Measurements from ENCODE around the gene ACOT7. TPM values are rescaled to one million over a fixed set of nuclear protein-coding genes. Genes with fewer than 3 reads are reported as not detected.
A peak's percentile ranks its signal among the peaks of the same experiment; 100 is the strongest.
"Not testable (repeated sequence)": the region's sequence is repeated elsewhere in the genome, so short reads cannot be mapped to it uniquely, and the experiment has no call there.

ACOT7 gene
- polyA plus RNA-seq, 6 donors from 2014 or later, result 1.8 to 3.7 (median 2.9) TPM

DNA sequence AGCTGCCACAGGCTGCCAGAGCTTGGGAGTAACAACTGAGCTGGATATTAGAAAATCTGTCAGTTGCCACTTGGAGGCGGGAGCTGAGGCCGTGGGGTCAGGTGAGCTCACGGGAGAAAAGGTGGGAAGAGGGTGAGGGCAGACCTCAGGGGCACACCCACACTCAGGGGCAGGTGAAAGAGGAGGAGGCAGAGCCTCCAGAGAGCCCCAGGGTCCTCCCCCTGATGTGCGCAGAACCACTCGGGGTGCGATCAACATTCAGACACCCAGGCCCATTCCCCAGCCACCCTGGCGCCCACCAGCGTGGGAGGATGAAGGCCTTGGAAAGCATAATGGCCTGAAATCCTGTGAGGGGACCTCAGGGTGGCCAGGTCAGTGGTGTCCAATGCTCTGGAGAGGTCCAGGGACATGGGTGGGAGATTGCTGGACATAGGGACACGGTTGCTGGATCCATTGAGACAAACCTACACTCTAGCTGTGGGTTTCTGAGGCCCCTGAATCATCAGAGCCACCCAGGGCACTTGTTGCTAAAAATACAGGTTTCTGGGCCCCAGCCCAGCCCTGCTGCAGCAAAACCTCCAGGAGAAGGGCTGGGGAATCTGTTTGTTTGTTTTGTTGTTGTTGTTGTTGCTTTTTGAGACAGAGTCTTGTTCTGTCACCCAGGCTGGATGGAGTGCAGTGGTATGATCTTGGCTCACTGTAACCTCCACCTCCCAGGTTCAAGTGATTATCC, 83.3 kb downstream of the ACOT7 start:
- Mint-ChIP-seq H3K4me3 (no peak overlapping the region), H3K4me1 (peaks cover 0 to 4% (median 0%) of the 10 kb centered on the region in 3 donors), H3K9me3 (peaks cover 0 to 11% (median 0%) of the 10 kb centered on the region in 7 donors), H3K27ac (no peak overlapping the region), H3K27me3 (no peaks in the 10 kb centered on the region), H3K36me3 (peaks cover 0 to 8% of the 10 kb centered on the region in 2 donors)
- DNase-seq, result no peak
- ATAC-seq (ENCODE audit: low read depth in 2 of 2), result no peak

DNA sequence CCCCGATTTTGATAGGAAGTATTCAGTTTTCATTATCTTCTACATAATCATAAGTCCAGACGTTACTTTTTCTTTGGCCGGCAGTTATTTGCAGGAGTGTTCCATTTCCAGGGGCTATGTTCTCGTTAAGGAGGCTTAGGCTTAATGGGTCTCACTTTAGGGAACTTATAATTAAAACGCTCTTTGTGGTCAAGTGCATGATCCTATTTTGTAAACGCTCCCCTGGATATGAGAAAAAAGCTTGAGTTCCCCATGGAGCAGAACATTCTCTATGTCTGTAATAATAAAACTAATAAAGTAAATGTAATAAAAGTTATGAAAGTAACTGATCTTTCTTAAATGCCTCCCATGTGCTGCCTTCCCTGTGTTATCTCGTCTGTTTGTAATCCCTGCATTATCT, 84.0 kb downstream of the ACOT7 start:
- ATAC-seq (ENCODE audit: low read depth in 2 of 2) (no peak), DNase-seq (no peak)
- Mint-ChIP-seq H3K4me1 (peaks cover 0 to 4% (median 0%) of the 10 kb centered on the region in 3 donors), H3K27me3 (no peaks in the 10 kb centered on the region), H3K36me3 (peaks cover 0 to 8% of the 10 kb centered on the region in 2 donors), H3K4me3 (no peak overlapping the region), H3K9me3 (peaks cover 0 to 11% (median 0%) of the 10 kb centered on the region in 7 donors), H3K27ac (no peak overlapping the region)

DNA sequence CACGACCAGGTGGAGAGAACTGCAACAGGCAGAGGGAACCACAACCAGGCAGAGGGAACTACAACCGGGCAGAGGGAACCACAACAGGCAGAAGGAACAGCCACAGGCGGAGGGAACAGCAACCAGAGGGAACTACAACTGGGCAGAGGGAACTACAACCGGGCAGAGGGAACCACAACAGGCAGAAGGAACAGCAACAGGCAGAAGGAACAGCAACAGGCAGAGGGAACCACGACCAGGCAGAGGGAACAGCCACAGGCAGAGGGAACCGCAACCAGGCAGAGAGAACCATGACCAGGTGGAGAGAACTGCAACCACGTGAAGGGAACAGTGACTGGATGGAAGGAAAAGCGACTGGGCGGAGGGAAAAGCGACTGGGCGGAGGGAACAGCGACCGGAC, 85.1 kb downstream of the ACOT7 start:
- no peak for DNase-seq
- no peak for ATAC-seq (ENCODE audit: low read depth in 2 of 2)
- peaks cover 0 to 11% (median 0%) of the 10 kb centered on the region in 7 donors for H3K9me3 Mint-ChIP-seq
- peak overlapping the region in 1 of 8 donors; percentile 54 for H3K4me3 Mint-ChIP-seq
- no peak overlapping the region for H3K27ac Mint-ChIP-seq
- H3K4me1 Mint-ChIP-seq, result peaks cover 0 to 4% (median 0%) of the 10 kb centered on the region in 3 donors
- H3K36me3 Mint-ChIP-seq, result peaks cover 0 to 8% of the 10 kb centered on the region in 2 donors
- H3K27me3 Mint-ChIP-seq, result no peaks in the 10 kb centered on the region

DNA sequence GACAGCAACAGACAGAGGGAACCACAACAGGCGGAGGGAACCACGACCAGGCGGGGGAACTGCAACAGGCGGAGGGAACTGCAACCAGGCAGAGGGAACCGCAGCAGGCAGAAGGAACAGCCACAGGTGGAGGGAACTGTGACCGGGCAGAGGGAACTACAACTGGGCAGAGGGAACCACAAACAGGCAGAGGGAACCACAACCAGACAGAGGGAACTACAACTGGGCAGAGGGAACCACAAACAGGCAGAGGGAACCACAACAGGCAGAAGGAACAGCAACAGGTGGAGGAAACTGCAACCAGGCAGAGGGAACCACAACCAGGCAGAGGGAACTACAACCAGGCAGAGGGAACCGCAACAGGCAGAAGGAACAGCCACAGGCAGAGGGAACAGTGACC, 85.9 kb downstream of the ACOT7 start:
- ATAC-seq (ENCODE audit: low read depth in 2 of 2); H3K4me1 Mint-ChIP-seq; H3K36me3 Mint-ChIP-seq; H3K27ac Mint-ChIP-seq; H3K4me3 Mint-ChIP-seq; DNase-seq; H3K27me3 Mint-ChIP-seq: not testable (repeated sequence)
- H3K9me3 Mint-ChIP-seq, result peaks cover 0 to 11% (median 0%) of the 10 kb centered on the region in 7 donors

DNA sequence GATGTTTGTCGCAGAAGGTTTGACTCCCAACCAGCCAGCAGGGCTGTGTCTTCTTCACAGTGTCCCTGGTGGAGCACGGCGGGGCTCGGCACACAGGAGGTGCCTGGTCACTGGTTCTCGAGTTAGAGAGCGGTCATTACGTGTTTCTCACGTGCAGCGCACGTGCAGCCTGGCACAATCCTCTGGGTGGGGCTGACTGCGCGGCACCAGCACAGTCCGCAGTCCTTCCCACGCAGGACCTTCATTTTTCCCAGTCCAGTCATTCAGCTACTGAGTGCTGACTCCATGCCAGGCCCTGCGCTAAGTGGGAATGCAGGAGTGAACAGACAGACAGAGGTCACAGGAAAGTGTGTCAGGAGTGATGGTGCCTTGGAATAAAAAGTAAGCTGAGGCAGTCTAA, 86.5 kb downstream of the ACOT7 start:
- H3K9me3 Mint-ChIP-seq, result peaks cover 0 to 11% (median 0%) of the 10 kb centered on the region in 7 donors
- DNase-seq, result no peak
- no peak for ATAC-seq (ENCODE audit: low read depth in 2 of 2)
- peaks cover 0 to 8% of the 10 kb centered on the region in 2 donors for H3K36me3 Mint-ChIP-seq
- peaks cover 0 to 4% (median 0%) of the 10 kb centered on the region in 3 donors for H3K4me1 Mint-ChIP-seq
- H3K27me3 Mint-ChIP-seq, result no peaks in the 10 kb centered on the region
- H3K27ac Mint-ChIP-seq, result peak overlapping the region in 1 of 6 donors; percentile 38
- H3K4me3 Mint-ChIP-seq, result no peak overlapping the region

DNA sequence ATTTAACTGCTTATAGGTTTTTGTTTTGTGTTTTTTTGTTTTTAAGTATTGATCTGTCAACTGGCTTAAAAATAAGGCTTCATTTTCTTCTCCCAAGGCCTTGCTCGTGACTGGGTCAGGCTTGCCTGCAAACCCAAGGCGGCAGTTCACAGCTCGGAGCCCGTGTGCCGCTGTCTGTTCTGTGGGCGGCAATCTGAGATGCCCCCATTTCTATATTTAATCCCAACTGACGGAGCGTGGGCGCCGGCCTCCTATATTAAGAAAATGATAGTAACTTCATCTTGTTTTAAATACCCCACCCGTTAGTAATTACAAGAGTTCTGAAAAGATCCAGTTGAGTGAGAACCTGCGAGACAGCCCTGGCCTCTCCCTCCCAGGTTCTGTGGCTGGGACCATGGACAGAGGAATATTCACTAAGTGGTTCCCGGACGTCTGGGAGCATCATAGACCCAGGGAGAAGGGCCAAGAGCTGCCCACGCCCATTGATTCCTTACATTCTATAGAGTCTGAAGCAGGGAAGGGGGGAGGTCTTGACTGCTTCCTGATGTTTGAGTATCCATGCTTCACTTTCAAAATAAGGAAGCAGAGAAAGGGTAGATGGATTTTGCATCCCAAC, 90.1 kb downstream of the ACOT7 start:
- no peak for DNase-seq
- Mint-ChIP-seq H3K4me3 (peak overlapping the region in 1 of 8 donors; percentile 8), H3K9me3 (peaks cover 0 to 11% (median 0%) of the 10 kb centered on the region in 7 donors), H3K27me3 (no peaks in the 10 kb centered on the region), H3K27ac (no peak overlapping the region), H3K36me3 (peaks cover 0 to 8% of the 10 kb centered on the region in 2 donors), H3K4me1 (peaks cover 0 to 4% (median 0%) of the 10 kb centered on the region in 3 donors)
- no peak for ATAC-seq (ENCODE audit: low read depth in 2 of 2)

DNA sequence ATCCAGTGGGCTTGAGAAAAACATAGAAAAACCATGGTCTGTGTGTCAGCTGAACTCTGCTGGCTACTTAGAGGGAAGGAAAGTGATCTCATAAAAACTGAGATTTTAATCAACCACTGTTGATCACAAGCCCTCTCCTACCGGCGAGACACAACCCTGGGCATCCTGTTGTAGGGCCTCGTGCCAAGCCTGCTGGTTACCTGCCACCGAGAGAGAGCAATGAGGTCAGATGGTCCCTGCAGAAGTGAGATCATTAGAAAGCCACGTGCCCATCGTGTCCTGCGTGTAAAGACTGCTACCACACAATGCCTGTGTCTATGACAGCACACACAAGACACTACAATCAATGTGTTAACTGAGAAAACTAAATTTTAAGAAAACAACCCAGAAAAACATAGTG, 91.0 kb downstream of the ACOT7 start:
- no peaks in the 10 kb centered on the region for H3K27me3 Mint-ChIP-seq

DNA sequence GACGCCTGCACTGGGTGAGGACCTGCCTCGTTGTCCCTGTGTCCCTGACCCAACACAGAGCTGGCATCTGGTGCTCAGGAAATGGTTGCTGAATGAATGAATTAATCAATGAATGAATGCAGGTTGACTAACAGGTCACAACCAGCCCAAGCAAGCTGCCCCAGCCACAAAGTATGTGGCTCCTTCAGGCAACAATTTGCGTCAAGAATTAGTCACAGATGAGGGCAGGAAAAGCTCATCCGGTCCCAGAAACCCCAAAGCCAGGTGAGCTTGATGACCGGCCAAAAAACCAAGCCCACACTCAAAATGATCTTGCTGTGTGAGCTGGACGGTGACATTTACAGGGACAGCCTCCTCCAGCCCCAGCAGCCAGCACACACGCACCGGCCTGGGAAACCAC, 92.0 kb downstream of the ACOT7 start:
- DNase-seq, result no peak
- H3K4me1 Mint-ChIP-seq, result no peaks in the 10 kb centered on the region
- no peak overlapping the region for H3K27ac Mint-ChIP-seq
- H3K27me3 Mint-ChIP-seq, result no peaks in the 10 kb centered on the region
- H3K36me3 Mint-ChIP-seq, result no peaks in the 10 kb centered on the region
- no peak overlapping the region for H3K4me3 Mint-ChIP-seq
- ATAC-seq (ENCODE audit: low read depth in 2 of 2), result no peak
- H3K9me3 Mint-ChIP-seq, result no peaks in the 10 kb centered on the region

More for the DNA sequence above, 91.0 kb downstream of the ACOT7 start:
- no peak for ATAC-seq (ENCODE audit: low read depth in 2 of 2)
- no peak for DNase-seq
- Mint-ChIP-seq H3K27ac (no peak overlapping the region), H3K9me3 (peaks cover 0 to 5% (median 0%) of the 10 kb centered on the region in 7 donors), H3K4me1 (peaks cover 0 to 4% (median 0%) of the 10 kb centered on the region in 3 donors), H3K4me3 (no peak overlapping the region), H3K36me3 (peaks cover 0 to 5% of the 10 kb centered on the region in 2 donors)

DNA sequence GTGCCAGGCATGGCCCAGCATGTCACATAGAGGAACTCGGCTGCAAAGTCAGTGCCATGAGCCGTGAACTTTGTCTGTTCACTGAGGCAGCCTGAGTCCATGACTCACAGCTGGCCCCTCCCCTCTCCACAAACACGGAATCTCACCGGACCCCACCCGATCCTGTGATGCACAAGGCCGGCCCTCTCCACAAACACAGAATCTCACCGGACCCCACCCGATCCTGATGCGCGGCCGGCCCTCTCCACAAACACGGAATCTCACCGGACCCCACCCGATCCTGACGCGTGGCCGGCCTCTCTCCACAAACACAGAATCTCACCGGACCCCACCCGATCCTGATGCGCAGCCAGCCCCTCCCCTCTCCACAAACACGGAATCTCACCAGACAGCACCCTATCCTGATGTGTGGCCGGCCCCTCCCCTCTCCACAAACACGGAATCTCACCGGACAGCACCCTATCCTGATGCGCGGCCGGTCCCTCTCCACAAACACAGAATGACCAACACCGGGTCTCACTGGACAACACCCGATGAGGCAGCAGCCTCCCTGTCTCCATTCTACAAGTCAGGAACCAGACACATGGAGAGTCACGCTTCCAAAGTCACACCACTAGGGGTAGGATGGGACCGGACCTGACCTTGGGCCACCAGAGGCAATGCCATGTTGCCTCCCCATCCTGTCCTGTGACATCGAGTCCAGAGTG, 93.1 kb downstream of the ACOT7 start:
- no peak for DNase-seq
- ATAC-seq (ENCODE audit: low read depth in 2 of 2), result no peak
- Mint-ChIP-seq H3K36me3 (no peaks in the 10 kb centered on the region), H3K27ac (no peak overlapping the region), H3K4me3 (no peak overlapping the region), H3K4me1 (no peaks in the 10 kb centered on the region), H3K9me3 (no peaks in the 10 kb centered on the region), H3K27me3 (no peaks in the 10 kb centered on the region)

DNA sequence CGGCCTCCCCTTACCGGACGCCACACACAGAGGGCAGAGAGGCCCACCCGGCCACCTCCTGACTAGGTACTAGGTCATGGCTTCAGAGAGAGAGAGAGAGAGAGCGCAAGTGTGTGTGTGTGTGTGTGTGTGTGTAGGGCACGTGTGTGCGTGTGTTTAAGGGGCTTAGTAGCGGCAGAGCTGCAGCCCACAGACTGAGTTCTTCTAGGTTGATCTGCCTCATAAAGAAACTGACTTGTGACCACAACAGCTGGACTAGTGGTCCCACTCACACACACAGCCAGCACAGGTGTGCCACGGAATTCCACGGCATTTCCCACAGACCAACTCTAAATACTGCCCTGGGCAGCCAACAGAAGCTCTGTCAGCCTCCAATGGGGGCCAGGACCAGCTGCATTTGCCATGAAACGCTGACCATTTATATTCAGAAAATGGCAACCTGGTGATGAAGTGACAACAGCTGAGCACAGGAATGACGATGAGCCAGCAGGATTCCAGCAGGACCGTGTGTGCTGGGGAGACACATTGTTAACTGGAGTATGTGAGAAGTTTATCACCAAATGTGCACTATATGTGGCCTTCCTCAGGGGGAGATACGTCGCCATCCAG, 93.9 kb downstream of the ACOT7 start:
- Mint-ChIP-seq H3K27ac (no peak overlapping the region), H3K4me1 (no peaks in the 10 kb centered on the region), H3K36me3 (no peaks in the 10 kb centered on the region), H3K4me3 (no peak overlapping the region), H3K9me3 (no peaks in the 10 kb centered on the region), H3K27me3 (no peaks in the 10 kb centered on the region)
- DNase-seq (no peak), ATAC-seq (ENCODE audit: low read depth in 2 of 2) (no peak)

DNA sequence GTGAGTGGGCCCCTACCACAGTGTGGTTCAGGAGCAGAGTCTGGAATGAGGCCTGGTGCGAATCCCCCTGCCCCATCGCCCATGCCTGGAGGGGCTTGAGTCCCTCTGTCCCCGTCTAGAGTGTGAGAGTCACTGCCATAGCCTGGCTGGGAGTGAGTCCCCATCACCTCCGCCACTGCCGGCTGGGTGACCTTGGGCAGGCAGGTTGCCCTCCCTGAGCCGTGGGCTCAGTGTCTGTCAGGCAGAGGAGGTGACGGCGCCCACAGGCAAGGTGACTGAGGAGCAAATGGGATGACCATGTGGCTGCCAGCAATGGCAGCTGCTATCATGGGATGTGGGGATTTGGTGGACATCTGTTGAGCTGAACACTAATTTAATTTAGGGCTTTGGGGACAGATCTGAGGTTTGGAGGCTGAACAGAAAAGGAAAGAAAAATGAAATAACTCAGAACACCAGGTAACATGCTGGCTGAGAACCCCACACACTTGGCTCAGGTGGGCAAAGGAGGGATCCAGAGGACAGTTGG, 94.6 kb downstream of the ACOT7 start:
- Mint-ChIP-seq H3K27me3 (no peaks in the 10 kb centered on the region), H3K4me1 (no peaks in the 10 kb centered on the region), H3K36me3 (no peaks in the 10 kb centered on the region), H3K27ac (peak overlapping the region in 1 of 6 donors; percentile 8), H3K9me3 (no peaks in the 10 kb centered on the region), H3K4me3 (no peak overlapping the region)
- no peak for ATAC-seq (ENCODE audit: low read depth in 2 of 2)
- DNase-seq, result no peak

DNA sequence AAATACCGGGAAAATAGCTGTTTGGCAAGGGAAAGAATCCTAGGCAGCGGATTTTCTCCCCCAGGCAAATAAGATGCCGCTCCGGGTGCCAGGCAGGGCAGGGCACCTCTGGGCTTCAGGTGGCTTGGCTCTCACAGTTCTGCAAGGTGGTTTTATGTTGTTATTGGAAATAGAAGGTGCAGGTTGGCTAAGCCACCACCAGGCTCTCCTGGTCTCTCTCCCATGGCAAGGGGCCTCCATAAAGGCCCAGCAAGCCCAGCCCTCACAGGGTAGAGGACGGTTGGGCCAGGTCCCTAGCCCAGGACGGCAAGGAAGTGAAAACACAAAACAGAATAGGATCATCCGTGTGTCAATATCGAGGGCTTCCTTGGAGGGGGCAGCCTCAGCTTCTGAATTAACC, 95.0 kb downstream of the ACOT7 start:
- Mint-ChIP-seq H3K36me3 (no peaks in the 10 kb centered on the region), H3K27me3 (no peaks in the 10 kb centered on the region), H3K27ac (no peak overlapping the region), H3K4me3 (peak overlapping the region in 1 of 8 donors; percentile 47), H3K4me1 (no peaks in the 10 kb centered on the region), H3K9me3 (no peaks in the 10 kb centered on the region)
- ATAC-seq (ENCODE audit: low read depth in 2 of 2), result no peak
- no peak for DNase-seq

DNA sequence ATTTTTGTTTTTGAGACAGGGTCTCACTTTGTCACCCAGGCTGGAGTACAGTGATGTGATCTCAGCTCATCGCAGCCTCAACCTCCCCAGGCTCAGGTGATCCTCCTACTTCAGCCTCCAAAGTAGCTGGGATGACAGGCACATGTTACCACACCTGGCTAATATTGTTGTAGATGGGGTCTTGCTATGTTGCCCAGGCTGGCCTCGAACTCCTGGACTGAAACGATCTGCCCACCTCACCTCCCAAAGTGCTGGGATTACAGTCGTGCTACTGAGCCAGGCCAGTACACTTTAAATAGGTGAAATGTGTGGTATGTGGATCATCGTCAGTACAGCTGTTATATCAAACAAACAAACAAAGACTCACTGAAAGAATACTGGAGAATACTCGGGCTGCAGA, 97.7 kb downstream of the ACOT7 start:
- no peaks in the 10 kb centered on the region for H3K27me3 Mint-ChIP-seq
- no peak for ATAC-seq (ENCODE audit: low read depth in 2 of 2)

More for the DNA sequence above, 97.7 kb downstream of the ACOT7 start:
- Mint-ChIP-seq H3K4me3 (no peak overlapping the region), H3K4me1 (no peaks in the 10 kb centered on the region), H3K27ac (no peak overlapping the region), H3K36me3 (no peaks in the 10 kb centered on the region), H3K9me3 (no peaks in the 10 kb centered on the region)
- DNase-seq, result no peak

All from naive B cell (primary cell).